ENCODE results near the gene BSG. TPM values are rescaled to one million over a fixed set of nuclear protein-coding genes. Genes with fewer than 3 reads are reported as not detected.

Gene BSG
- total RNA-seq, 1 experiment from 2014 or later, result 618 TPM

- intact Hi-C loops (cut with micrococcal nuclease; ENCODE audit: unreplicated experiment), result loop anchor here (2.0 to 5.0 kb wide), 2 partner anchors 41 to 59 kb away; partner anchors contain the start of genes CDC34 and POLRMT
- Mint-ChIP-seq H3K9me3 (ENCODE audit: unreplicated experiment) (no peaks in the 10 kb centered on the region), H3K4me1 (ENCODE audit: low read depth, unreplicated experiment) (peaks cover 13% of the 10 kb centered on the region), H3K27ac (ENCODE audit: unreplicated experiment) (peak overlapping the region; percentile 100), H3K36me3 (ENCODE audit: insufficient read depth, unreplicated experiment) (peaks cover 65% of the 10 kb centered on the region), H3K4me3 (ENCODE audit: unreplicated experiment) (peak overlapping the region; percentile 98), H3K27me3 (ENCODE audit: insufficient read depth, unreplicated experiment) (no peaks in the 10 kb centered on the region)
- no TSS peak for BruUV-seq (replicated peaks)
- ChIA-PET POLR2A (no interaction called here), CTCF (no interaction called here)
- peaks cover 19% of the 10 kb centered on the region for H3K4me1 ChIP-seq
- DNase-seq, result no peak
- no peaks in the 10 kb centered on the region for H3K27me3 ChIP-seq (replicated peaks; ENCODE audit: control insufficient read depth, insufficient read depth, low read length)
- no peaks in the 10 kb centered on the region; the same call in 1 of the 2 replicates for H3K36me3 ChIP-seq (ENCODE audit: control insufficient read depth, insufficient read depth, low read length)
- no peak for TF ChIP-seq CTCF (IDR thresholded peaks at IDR 0.05; ENCODE audit: insufficient read depth in 1 of 2, low read depth in 1 of 2, low read length in 1 of 2, severe bottlenecking in 1 of 2, unreplicated experiment in 1 of 2)
- peak overlapping the region; percentile 50 for H3K4me3 ChIP-seq (ENCODE audit: low read depth, low read length)
- H3K9me3 ChIP-seq, result no peaks in the 10 kb centered on the region
Observed at GRCh38 chr19:573519-573825, 1.1 kb downstream of the BSG start.

- BruUV-seq (replicated peaks), result no TSS peak
- H3K36me3 ChIP-seq (ENCODE audit: control insufficient read depth, insufficient read depth, low read length), result no peaks in the 10 kb centered on the region; the same call in 1 of the 2 replicates
- TF ChIP-seq CTCF (IDR thresholded peaks at IDR 0.05; ENCODE audit: insufficient read depth in 1 of 2, low read depth in 1 of 2, low read length in 1 of 2, severe bottlenecking in 1 of 2, unreplicated experiment in 1 of 2), result no peak
- intact Hi-C loops (cut with micrococcal nuclease; ENCODE audit: unreplicated experiment), result loop anchor here (5.0 kb wide), 1 partner anchor 43 kb away; the partner anchor contains the start of gene CDC34
- Mint-ChIP-seq H3K4me1 (ENCODE audit: low read depth, unreplicated experiment) (peaks cover 13% of the 10 kb centered on the region), H3K36me3 (ENCODE audit: insufficient read depth, unreplicated experiment) (peaks cover 65% of the 10 kb centered on the region), H3K27me3 (ENCODE audit: insufficient read depth, unreplicated experiment) (no peaks in the 10 kb centered on the region), H3K9me3 (ENCODE audit: unreplicated experiment) (no peaks in the 10 kb centered on the region), H3K4me3 (ENCODE audit: unreplicated experiment) (peak overlapping the region; percentile 53), H3K27ac (ENCODE audit: unreplicated experiment) (peak overlapping the region; percentile 61)
- CTCF ChIA-PET, result interaction anchor here (0.6 kb wide), 1 partner anchor 190 kb away, joined by 3 read pairs; no protein-coding TSS in a partner anchor
- POLR2A ChIA-PET, result interaction anchor here (0.6 to 0.7 kb wide), 2 partner anchors 9 to 178 kb away, joined by 5 to 6 read pairs; no protein-coding TSS in a partner anchor
- peaks cover 18% of the 10 kb centered on the region for H3K4me1 ChIP-seq
- no peaks in the 10 kb centered on the region for H3K27me3 ChIP-seq (replicated peaks; ENCODE audit: control insufficient read depth, insufficient read depth, low read length)
- no peak for DNase-seq
- H3K9me3 ChIP-seq, result no peaks in the 10 kb centered on the region
- H3K4me3 ChIP-seq (ENCODE audit: low read depth, low read length), result no peak overlapping the region
Observed at GRCh38 chr19:574658-575526, 2.5 kb downstream of the BSG start.

- no peaks in the 10 kb centered on the region; the same call in 1 of the 2 replicates for H3K36me3 ChIP-seq (ENCODE audit: control insufficient read depth, insufficient read depth, low read length)
- peaks cover 14% of the 10 kb centered on the region for H3K4me1 ChIP-seq
- intact Hi-C loops (cut with micrococcal nuclease; ENCODE audit: unreplicated experiment), result no loop called here
- no peak overlapping the region for H3K27ac Mint-ChIP-seq (ENCODE audit: unreplicated experiment)
- no peaks in the 10 kb centered on the region for H3K9me3 ChIP-seq
- no TSS peak for BruUV-seq (replicated peaks)
- DNase-seq, result no peak
- H3K9me3 Mint-ChIP-seq (ENCODE audit: unreplicated experiment), result no peaks in the 10 kb centered on the region
- H3K4me3 Mint-ChIP-seq (ENCODE audit: unreplicated experiment), result no peak overlapping the region
- CTCF ChIA-PET, result no interaction called here
- POLR2A ChIA-PET, result interaction anchor here (0.7 kb wide), 1 partner anchor 10 kb away, joined by 6 read pairs; no protein-coding TSS in a partner anchor
- H3K27me3 ChIP-seq (replicated peaks; ENCODE audit: control insufficient read depth, insufficient read depth, low read length), result no peaks in the 10 kb centered on the region
- H3K36me3 Mint-ChIP-seq (ENCODE audit: insufficient read depth, unreplicated experiment), result peaks cover 64% of the 10 kb centered on the region
- H3K27me3 Mint-ChIP-seq (ENCODE audit: insufficient read depth, unreplicated experiment), result no peaks in the 10 kb centered on the region
- H3K4me1 Mint-ChIP-seq (ENCODE audit: low read depth, unreplicated experiment), result peaks cover 12% of the 10 kb centered on the region
- H3K4me3 ChIP-seq (ENCODE audit: low read depth, low read length), result no peak overlapping the region
- TF ChIP-seq CTCF (IDR thresholded peaks at IDR 0.05; ENCODE audit: insufficient read depth in 1 of 2, low read depth in 1 of 2, low read length in 1 of 2, severe bottlenecking in 1 of 2, unreplicated experiment in 1 of 2), result no peak
Observed at GRCh38 chr19:575527-576506, 3.4 kb downstream of the BSG start.

All from Caco-2 (cell line).